NT2/D1 (cell line): ENCODE measurements around the gene POMT2.
"Not testable (repeated sequence)": the region's sequence is repeated elsewhere in the genome, so short reads cannot be mapped to it uniquely, and the experiment has no call there.

ENCODE experiments used
- DNase-seq: peaks from one replicate; pipeline ENCODE4 v3.0.0-alpha.2; 2011; ENCODE audit warnings: low read depth, low spot score
- H3K27me3 ChIP-seq: 2 replicates; pipeline ENCODE4 v1.6.0; 2011; ENCODE audit warnings: mild to moderate bottlenecking; ENCODE audit not compliant: insufficient read length, insufficient read depth
- H3K36me3 ChIP-seq: 2 replicates; pipeline ENCODE4 v1.6.1; 2011; ENCODE audit warnings: mild to moderate bottlenecking, low read length, mixed read lengths; ENCODE audit not compliant: insufficient read depth, insufficient read length
- H3K4me1 ChIP-seq: 2 replicates; pipeline ENCODE4 v1.5.1; 2011; ENCODE audit not compliant: insufficient read depth, insufficient read length
- H3K4me3 ChIP-seq: 2 replicates; pipeline ENCODE4 v1.5.1; 2011; ENCODE audit warnings: low read depth; ENCODE audit not compliant: insufficient read length
- H3K9ac ChIP-seq: 2 replicates; pipeline ENCODE4 v1.6.0; 2011; ENCODE audit warnings: low read depth; ENCODE audit not compliant: insufficient read length
- H3K9me3 ChIP-seq: 2 replicates; pipeline ENCODE4 v1.5.1; 2011; ENCODE audit warnings: mild to moderate bottlenecking, low read length; ENCODE audit not compliant: insufficient read depth
- SUZ12 ChIP-seq: IDR thresholded peaks from 2 replicates; pipeline ENCODE4 v1.6.1; 2011; ENCODE audit not compliant: insufficient read length, insufficient read depth; ENCODE audit errors: extremely low read depth
- YY1 ChIP-seq: IDR thresholded peaks from 2 replicates; pipeline ENCODE4 v1.6.1; 2011; ENCODE audit not compliant: insufficient read length, insufficient read depth
- ZNF274 ChIP-seq: IDR thresholded peaks from 2 replicates; pipeline ENCODE4 v1.6.1; 2011; ENCODE audit warnings: mild to moderate bottlenecking, low read depth, low read length

The POMT2 gene

GRCh38 chr14:77324289-77324688 is 3.6 kb upstream of the POMT2 start:
- no peak for DNase-seq
- Histone ChIP-seq H3K9me3 (no peaks in the 10 kb centered on the region), H3K4me3 (no peak overlapping the region), H3K9ac (no peak overlapping the region), H3K36me3 (no peaks in the 10 kb centered on the region), H3K27me3 (no peaks in the 10 kb centered on the region), H3K4me1 (peaks cover 8% of the 10 kb centered on the region)
- TF ChIP-seq SUZ12: no peak
- TF ChIP-seq ZNF274: no peak
- no peak for TF ChIP-seq YY1

- TF ChIP-seq SUZ12 (no peak), YY1 (no peak), ZNF274 (no peak)
- H3K27me3 ChIP-seq: no peaks in the 10 kb centered on the region
- no peak overlapping the region for H3K9ac ChIP-seq
- H3K4me3 ChIP-seq: no peak overlapping the region
- H3K4me1 ChIP-seq: peaks cover 8% of the 10 kb centered on the region
- no peak for DNase-seq
- H3K36me3 ChIP-seq: no peaks in the 10 kb centered on the region
- no peaks in the 10 kb centered on the region for H3K9me3 ChIP-seq
Measured at GRCh38 chr14:77323571-77323970, 2.9 kb upstream of the POMT2 start.

DNA sequence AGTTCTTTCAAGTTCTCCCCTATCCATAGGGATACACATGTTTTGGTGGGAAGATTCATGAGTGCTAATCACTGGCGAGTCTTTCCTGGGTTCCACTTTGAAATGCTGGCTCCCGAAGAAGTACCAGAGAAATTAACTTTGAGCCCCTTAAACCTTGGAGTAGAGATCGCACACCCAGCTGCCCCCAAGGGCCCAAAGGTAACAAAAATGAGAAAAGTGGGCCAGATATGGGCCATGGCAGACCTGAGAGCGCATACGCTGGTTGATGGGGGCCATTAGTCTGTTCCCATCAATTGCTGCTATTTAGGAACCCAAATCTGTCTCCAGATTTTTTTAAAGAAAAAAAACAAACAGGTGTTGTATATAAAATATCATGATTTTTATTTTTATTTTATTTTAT is 2.3 kb upstream of the POMT2 start:
- DNase-seq: no peak
- no peak for TF ChIP-seq ZNF274
- no peak for TF ChIP-seq YY1
- TF ChIP-seq SUZ12: no peak
- no peaks in the 10 kb centered on the region for H3K36me3 ChIP-seq
- no peaks in the 10 kb centered on the region for H3K9me3 ChIP-seq
- H3K27me3 ChIP-seq: no peaks in the 10 kb centered on the region
- no peak overlapping the region for H3K9ac ChIP-seq
- H3K4me1 ChIP-seq: peaks cover 8% of the 10 kb centered on the region
- H3K4me3 ChIP-seq: no peak overlapping the region

DNA sequence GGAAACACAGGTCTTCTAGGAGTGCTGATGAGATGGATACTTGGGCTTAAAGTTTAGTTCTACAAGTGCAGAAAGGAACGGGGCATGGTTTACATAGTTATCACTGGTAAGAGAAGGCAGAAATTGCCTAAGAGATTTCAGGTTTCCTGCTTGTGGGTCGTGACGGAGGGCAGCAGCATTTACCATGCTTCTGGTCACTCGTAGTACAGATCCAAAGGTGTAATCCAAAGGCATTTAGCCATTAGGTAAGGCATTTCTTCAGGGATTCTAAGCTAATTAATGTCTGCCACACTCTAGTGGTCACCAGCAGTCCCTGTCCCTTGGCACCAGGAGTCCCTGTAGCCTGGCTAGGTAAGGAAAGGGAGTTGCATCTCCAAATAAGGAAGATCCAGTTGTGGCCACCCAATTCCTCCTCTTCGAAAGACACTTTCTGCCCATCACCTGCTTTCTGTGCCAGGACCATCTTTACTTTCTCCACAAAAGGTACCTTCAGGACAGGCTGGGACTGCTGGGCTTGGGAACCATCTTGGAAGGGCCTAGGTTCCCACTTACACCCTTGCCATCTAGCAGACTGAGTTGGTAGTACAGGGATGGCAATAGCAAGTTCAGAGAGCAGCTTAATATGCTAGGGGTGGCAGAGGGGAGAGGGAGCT is 1.7 kb upstream of the POMT2 start:
- Histone ChIP-seq H3K9me3 (no peaks in the 10 kb centered on the region), H3K4me3 (peak overlapping the region; percentile 3), H3K36me3 (no peaks in the 10 kb centered on the region), H3K9ac (peak overlapping the region; percentile 53), H3K27me3 (no peaks in the 10 kb centered on the region), H3K4me1 (peaks cover 8% of the 10 kb centered on the region)
- TF ChIP-seq SUZ12 (no peak), YY1 (no peak), ZNF274 (no peak)
- no peak for DNase-seq

- no peak overlapping the region for H3K4me3 ChIP-seq
- H3K9me3 ChIP-seq: no peaks in the 10 kb centered on the region
- DNase-seq: no peak
- H3K36me3 ChIP-seq: no peaks in the 10 kb centered on the region
- H3K9ac ChIP-seq: peak overlapping the region; percentile 15
- TF ChIP-seq ZNF274 (no peak), YY1 (no peak), SUZ12 (no peak)
- H3K27me3 ChIP-seq: no peaks in the 10 kb centered on the region
- peaks cover 10% of the 10 kb centered on the region for H3K4me1 ChIP-seq
Measured at GRCh38 chr14:77319422-77319821, 1.3 kb downstream of the POMT2 start.

- peaks cover 10% of the 10 kb centered on the region for H3K4me1 ChIP-seq
- H3K36me3 ChIP-seq, H3K9me3 ChIP-seq, H3K4me3 ChIP-seq, H3K9ac ChIP-seq, DNase-seq, H3K27me3 ChIP-seq: not testable (repeated sequence)
Measured at GRCh38 chr14:77318756-77319155, 1.9 kb downstream of the POMT2 start.

- Histone ChIP-seq H3K4me1 (peaks cover 10% of the 10 kb centered on the region), H3K9ac (no peak overlapping the region), H3K36me3 (no peaks in the 10 kb centered on the region), H3K27me3 (no peaks in the 10 kb centered on the region), H3K4me3 (no peak overlapping the region), H3K9me3 (no peaks in the 10 kb centered on the region)
- no peak for TF ChIP-seq ZNF274
- TF ChIP-seq SUZ12: no peak
- no peak for TF ChIP-seq YY1
- no peak for DNase-seq
Measured at GRCh38 chr14:77318006-77318553, 2.6 kb downstream of the POMT2 start.
